Vagina (tissue), 2 donors: ENCODE measurements around the gene PRDM5. TPM values are rescaled to one million over a fixed set of nuclear protein-coding genes. Genes with fewer than 3 reads are reported as not detected.

Source experiments
- DNase-seq, 2 donors: peaks; one replicate each; pipeline ENCODE4 v3.0.0-alpha.2; 2017; ENCODE audit errors: extremely low spot score in 2 of 2
- H3K27ac ChIP-seq: fragments of 200-600 bp; sonication (generic); one replicate; pipeline ENCODE4 v1.5.1; 2019
- H3K27me3 ChIP-seq: fragments of 200-600 bp; sonication (generic); one replicate; pipeline ENCODE4 v1.5.1; 2019
- H3K36me3 ChIP-seq, 2 donors: fragments of 200-600 bp; sonication (generic); one replicate each; pipeline ENCODE4 v1.5.1; 2017 to 2019
- H3K4me1 ChIP-seq: fragments of 200-600 bp; sonication (generic); one replicate; pipeline ENCODE4 v1.5.1; 2019
- H3K4me3 ChIP-seq, 2 donors: fragments of 200-600 bp; sonication (generic); 1 replicate in 1 of 2; 2 replicates in 1 of 2; pipeline ENCODE4 v1.5.1; 2016 to 2019
- H3K9me3 ChIP-seq: fragments of 200-600 bp; sonication (generic); one replicate; pipeline ENCODE4 v1.5.1; 2019
- POLR2A ChIP-seq, 2 donors: fragments of 450-650 bp; IDR thresholded peaks; one replicate each; pipeline ENCODE4 v1.6.1; 2017; ENCODE audit warnings: antibody characterized with exemption in 2 of 2, mild to moderate bottlenecking in 2 of 2, moderate library complexity in 2 of 2
- POLR2AphosphoS5 ChIP-seq, 2 donors: sonication (generic); formaldehyde crosslinking; IDR thresholded peaks; one replicate each; pipeline ENCODE4 v1.9.0; 2017; ENCODE audit warnings: antibody characterized with exemption in 2 of 2, mild to moderate bottlenecking in 2 of 2, low read depth in 1 of 2; ENCODE audit not compliant: insufficient read depth in 1 of 2
- intact Hi-C: fragments of 100-400 bp; cut with DNase I; formaldehyde crosslinking; loops from one replicate; pipeline ENCODE4 v1.15.1; 2023
- total RNA-seq: library from RNA; depleted of rRNA; stranded (reverse); fragments of >200 nt; gene quantifications from one replicate; pipeline ENCODE4 v1.2.3, GENCODE V29; 2016
- TF ChIP-seq, protein P1 (sequence below), 3 experiments: fragments of 450-650 bp in 2 of 3; fragments of 200-600 bp in 1 of 3; sonication (generic) in 1 of 3; IDR thresholded peaks; one replicate each; pipeline ENCODE4 v1.5.1; 2017 to 2019; ENCODE audit warnings: antibody characterized with exemption in 3 of 3, mild to moderate bottlenecking in 2 of 3, moderate library complexity in 2 of 3

Gene PRDM5
- total RNA-seq, 1 donor from 2014 or later = 15.2 TPM

DNA sequence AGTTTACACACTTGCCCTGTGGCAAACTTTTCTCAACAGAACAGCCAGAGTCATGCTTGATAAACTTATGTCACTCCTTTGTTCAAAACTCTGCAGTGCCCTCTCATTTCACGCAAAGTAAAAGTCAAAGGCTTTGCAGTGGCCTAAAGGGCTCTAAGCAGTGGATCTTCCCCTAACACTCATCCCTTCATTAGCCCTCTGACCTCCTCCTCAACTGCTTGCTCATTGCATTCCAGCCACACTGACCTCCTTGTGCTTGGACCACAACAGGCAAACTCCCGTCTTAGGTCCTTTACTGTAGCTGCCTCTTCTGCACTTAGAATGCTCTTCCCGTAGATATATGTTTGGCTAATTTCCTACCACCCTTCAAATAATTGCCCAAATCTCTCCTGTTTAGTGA, 5.6 kb downstream of the PRDM5 start:
- Histone ChIP-seq H3K36me3 (no peaks in the 10 kb centered on the region), H3K9me3 (no peaks in the 10 kb centered on the region), H3K4me3 (no peak overlapping the region), H3K4me1 (peaks cover 27% of the 10 kb centered on the region), H3K27me3 (no peaks in the 10 kb centered on the region), H3K27ac (no peak overlapping the region)
- no peak for DNase-seq
- intact Hi-C loops = no loop called here
- no peak for TF ChIP-seq POLR2AphosphoS5 (IDR thresholded peaks at IDR 0.05; ENCODE audit: insufficient read depth in 1 of 2, low read depth in 1 of 2)
- TF ChIP-seq, protein P1, sequence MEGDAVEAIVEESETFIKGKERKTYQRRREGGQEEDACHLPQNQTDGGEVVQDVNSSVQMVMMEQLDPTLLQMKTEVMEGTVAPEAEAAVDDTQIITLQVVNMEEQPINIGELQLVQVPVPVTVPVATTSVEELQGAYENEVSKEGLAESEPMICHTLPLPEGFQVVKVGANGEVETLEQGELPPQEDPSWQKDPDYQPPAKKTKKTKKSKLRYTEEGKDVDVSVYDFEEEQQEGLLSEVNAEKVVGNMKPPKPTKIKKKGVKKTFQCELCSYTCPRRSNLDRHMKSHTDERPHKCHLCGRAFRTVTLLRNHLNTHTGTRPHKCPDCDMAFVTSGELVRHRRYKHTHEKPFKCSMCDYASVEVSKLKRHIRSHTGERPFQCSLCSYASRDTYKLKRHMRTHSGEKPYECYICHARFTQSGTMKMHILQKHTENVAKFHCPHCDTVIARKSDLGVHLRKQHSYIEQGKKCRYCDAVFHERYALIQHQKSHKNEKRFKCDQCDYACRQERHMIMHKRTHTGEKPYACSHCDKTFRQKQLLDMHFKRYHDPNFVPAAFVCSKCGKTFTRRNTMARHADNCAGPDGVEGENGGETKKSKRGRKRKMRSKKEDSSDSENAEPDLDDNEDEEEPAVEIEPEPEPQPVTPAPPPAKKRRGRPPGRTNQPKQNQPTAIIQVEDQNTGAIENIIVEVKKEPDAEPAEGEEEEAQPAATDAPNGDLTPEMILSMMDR (IDR thresholded peaks at IDR 0.05) = no peak
- TF ChIP-seq POLR2A (IDR thresholded peaks at IDR 0.05) = no peak

DNA sequence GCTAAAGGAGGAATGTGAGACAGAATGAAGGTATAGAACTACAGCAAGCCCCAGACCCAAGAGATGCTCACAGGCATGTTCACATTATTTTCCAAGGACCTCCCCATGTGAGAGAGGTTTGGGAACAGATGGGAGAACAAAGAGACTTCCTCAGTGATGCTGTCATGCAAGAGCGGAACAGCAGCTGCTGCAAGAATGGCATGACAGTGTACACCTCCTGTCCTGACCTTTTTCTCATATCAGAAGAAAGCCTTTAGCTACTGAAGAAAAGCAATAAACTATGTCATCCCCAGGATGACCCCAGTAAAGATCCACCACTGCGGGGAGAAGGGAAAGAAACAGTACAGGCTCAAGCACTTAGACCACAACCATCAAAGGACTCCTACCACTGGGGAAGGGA, 7.2 kb downstream of the PRDM5 start:
- Histone ChIP-seq H3K4me1 (peaks cover 14% of the 10 kb centered on the region), H3K9me3 (no peaks in the 10 kb centered on the region), H3K27ac (no peak overlapping the region), H3K36me3 (no peaks in the 10 kb centered on the region), H3K4me3 (no peak overlapping the region), H3K27me3 (no peaks in the 10 kb centered on the region)
- no peak for DNase-seq
- TF ChIP-seq POLR2AphosphoS5 (IDR thresholded peaks at IDR 0.05; ENCODE audit: insufficient read depth in 1 of 2, low read depth in 1 of 2) (no peak), POLR2A (IDR thresholded peaks at IDR 0.05) (no peak)
- TF ChIP-seq, protein P1 (IDR thresholded peaks at IDR 0.05) = no peak
- intact Hi-C loops = no loop called here

DNA sequence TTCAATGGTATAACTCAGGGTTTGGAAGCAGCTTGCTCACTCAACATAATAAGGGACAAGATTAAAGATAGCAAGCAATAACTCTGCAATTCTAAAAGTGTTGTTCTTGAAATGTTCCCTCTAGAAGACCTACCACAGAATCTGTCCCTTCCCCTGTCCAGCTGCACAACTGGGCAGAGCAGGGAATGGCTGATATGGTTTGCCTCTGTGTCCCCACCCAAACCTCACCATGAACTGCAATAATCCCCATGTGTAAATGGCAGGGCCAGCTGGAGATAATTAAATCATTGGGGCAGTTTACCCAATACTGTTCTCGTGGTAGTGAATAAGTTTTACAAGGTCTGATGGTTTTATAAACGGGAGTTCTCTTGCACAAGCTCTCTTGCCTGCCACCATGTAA, 19.1 kb downstream of the PRDM5 start:
- no peak overlapping the region for H3K4me3 ChIP-seq
- H3K9me3 ChIP-seq = no peaks in the 10 kb centered on the region
- TF ChIP-seq, protein P1 (IDR thresholded peaks at IDR 0.05) = no peak
- no peak for TF ChIP-seq POLR2A (IDR thresholded peaks at IDR 0.05)
- TF ChIP-seq POLR2AphosphoS5 (IDR thresholded peaks at IDR 0.05; ENCODE audit: insufficient read depth in 1 of 2, low read depth in 1 of 2) = no peak
- intact Hi-C loops = no loop called here
- DNase-seq = no peak
- H3K4me1 ChIP-seq = no peaks in the 10 kb centered on the region
- H3K36me3 ChIP-seq = no peaks in the 10 kb centered on the region
- H3K27ac ChIP-seq = no peak overlapping the region
- H3K27me3 ChIP-seq = no peaks in the 10 kb centered on the region

DNA sequence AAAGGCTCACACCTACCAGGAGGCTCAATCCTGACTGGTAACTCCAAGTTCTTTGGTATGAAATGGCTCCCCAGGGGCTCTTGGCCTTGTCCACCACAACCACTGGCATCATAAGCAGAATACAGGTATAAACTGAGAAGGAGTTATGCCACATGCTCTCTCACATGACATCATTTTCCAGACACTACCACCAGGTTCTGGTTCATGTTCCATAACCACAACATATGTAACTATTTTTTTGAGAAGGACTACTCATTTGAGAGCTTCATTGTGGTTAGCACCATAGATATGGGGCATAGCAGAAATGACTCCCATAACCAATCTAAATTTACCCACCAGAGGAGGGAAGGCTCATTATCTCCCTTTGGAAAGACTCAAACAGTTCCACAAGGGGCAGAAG, 19.6 kb downstream of the PRDM5 start:
- DNase-seq = no peak
- H3K36me3 ChIP-seq = no peaks in the 10 kb centered on the region
- no peaks in the 10 kb centered on the region for H3K27me3 ChIP-seq
- TF ChIP-seq, protein P1 (IDR thresholded peaks at IDR 0.05) = no peak
- TF ChIP-seq POLR2A (IDR thresholded peaks at IDR 0.05) (no peak), POLR2AphosphoS5 (IDR thresholded peaks at IDR 0.05; ENCODE audit: insufficient read depth in 1 of 2, low read depth in 1 of 2) (no peak)
- H3K4me1 ChIP-seq = no peaks in the 10 kb centered on the region
- no peak overlapping the region for H3K4me3 ChIP-seq
- H3K27ac ChIP-seq = no peak overlapping the region
- intact Hi-C loops = no loop called here
- H3K9me3 ChIP-seq = no peaks in the 10 kb centered on the region

DNA sequence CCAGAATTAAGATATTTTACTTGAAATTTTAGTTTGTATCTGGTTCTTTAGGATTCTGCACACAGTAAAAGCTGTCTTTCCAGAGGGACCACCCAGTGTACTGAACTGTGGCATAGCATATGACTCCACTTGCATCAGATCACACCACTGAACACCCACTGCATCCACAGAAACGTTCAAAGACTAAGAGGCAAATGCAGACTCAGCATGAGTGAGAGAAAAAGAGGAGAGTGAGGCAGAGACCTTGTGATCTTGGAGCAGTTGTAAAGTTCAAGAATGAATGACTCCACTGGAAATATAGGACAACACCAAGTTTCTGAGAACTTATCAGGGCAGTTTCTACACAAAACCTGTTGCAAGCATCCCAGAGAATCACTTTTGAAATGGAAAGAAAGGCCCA, 20.8 kb downstream of the PRDM5 start:
- no peaks in the 10 kb centered on the region for H3K9me3 ChIP-seq
- no peaks in the 10 kb centered on the region for H3K4me1 ChIP-seq
- no peaks in the 10 kb centered on the region for H3K27me3 ChIP-seq
- H3K27ac ChIP-seq = no peak overlapping the region
- no peak overlapping the region for H3K4me3 ChIP-seq
- DNase-seq = no peak
- intact Hi-C loops = no loop called here
- TF ChIP-seq POLR2A (IDR thresholded peaks at IDR 0.05) = no peak
- no peak for TF ChIP-seq POLR2AphosphoS5 (IDR thresholded peaks at IDR 0.05; ENCODE audit: insufficient read depth in 1 of 2, low read depth in 1 of 2)
- TF ChIP-seq, protein P1 (IDR thresholded peaks at IDR 0.05) = no peak
- H3K36me3 ChIP-seq = no peaks in the 10 kb centered on the region
